OCI-M1 (cell line): ENCODE data around the gene PSMB9.

Experiments used
- DNase-seq: peaks from one replicate; lab custom pipeline; 2025; lab: John Stamatoyannopoulos, UW

The PSMB9 gene

DNA sequence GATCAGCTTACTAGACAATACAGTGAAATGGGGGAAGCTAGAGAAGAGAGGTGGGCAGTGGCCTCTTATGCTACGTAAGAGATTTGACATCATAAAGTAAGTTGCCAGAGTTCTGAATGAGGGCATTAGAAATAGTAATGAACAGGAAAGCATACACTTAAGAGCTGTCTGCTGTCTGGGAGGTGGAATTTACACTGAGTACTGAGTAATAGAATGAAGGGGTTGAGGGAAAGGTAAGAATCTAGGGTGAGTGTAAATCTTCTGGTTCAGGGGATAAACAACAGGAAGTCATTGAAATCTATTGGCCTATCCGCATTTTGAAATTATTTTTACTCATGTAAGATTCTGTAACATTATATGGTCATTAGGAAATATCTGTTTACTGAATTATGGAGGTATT, 51.1 kb downstream of the PSMB9 start:
- no peak for DNase-seq

DNA sequence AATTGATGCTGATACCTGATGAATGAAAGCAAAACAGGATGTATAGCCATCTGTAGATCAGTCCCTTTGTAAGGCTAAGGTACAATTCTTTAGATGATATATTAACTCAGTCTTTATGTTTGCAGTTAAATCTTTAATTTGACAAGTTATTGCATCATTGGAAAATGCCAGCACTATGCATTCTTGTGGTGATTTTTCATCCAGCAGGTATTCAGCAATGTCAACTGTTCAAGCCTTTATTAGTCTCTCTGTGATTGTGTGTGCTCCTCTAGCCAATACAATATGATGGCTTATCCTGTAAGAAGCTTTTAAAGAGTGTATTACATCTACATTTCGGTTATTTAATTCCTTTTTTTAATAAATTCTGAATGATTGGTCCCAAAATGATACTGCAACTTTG, 52.5 kb downstream of the PSMB9 start:
- DNase-seq = no peak

DNA sequence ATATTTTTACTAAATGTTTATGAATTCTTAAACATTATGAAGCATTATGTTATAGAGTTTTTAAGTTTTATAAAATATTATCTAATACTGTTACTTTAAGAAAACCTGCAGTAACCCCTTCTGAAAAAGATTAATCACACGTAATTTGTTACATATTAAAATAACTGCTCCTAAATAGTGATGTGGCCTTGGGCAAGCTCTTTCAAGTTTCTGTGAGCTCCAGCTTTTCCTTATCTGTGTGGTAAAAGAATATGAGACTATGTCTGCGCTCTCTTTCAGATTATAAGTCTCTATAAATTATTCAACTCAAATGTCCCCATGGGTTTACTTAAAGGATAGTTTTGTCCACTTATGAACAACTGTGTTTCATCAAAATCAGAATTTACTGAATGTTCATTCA, 54.9 kb downstream of the PSMB9 start:
- no peak for DNase-seq
